HepG2 (cell line): ENCODE data around the gene GAS6. TPM values are rescaled to one million over a fixed set of nuclear protein-coding genes. Genes with fewer than 3 reads are reported as not detected.

Experiments used
- FOSL2 ChIP-seq: sonication (generic); formaldehyde crosslinking; IDR thresholded peaks from 2 replicates; pipeline ENCODE4 v1.4.0; 2020; ENCODE audit warnings: missing genetic modification reagents
- KDM2A ChIP-seq: sonication (generic); formaldehyde crosslinking; IDR thresholded peaks from 2 replicates; pipeline ENCODE4 v1.4.0; 2020; ENCODE audit warnings: low read depth, missing genetic modification reagents, borderline replicate concordance
- ZMYM3 ChIP-seq: sonication (generic); formaldehyde crosslinking; IDR thresholded peaks from 2 replicates; pipeline ENCODE4 v1.5.1; 2020; ENCODE audit warnings: mild to moderate bottlenecking, missing genetic modification reagents
- polyA plus RNA-seq, 8 experiments: library from polyadenylated mRNA; depleted of rRNA in 3 of 8; stranded (reverse) in 7 of 8; unstranded in 1 of 8; fragments of >200 nt; fragmentation: Illumina TruSeq in 4 of 8; extraction: Trizol in 4 of 8; gene quantifications; 2 replicates each; pipeline versions ENCODE4 v1.2.1 to v1.2.3, GENCODE V29; 2011 to 2016; ENCODE audit warnings: low read depth in 4 of 8, missing spikeins in 1 of 8, mixed read lengths in 1 of 8; ENCODE audit not compliant: insufficient read depth in 1 of 8
- total RNA-seq, 5 experiments: library from RNA; depleted of rRNA; stranded (reverse); fragments of >200 nt; fragmentation: Illumina TruSeq; extraction: Trizol; gene quantifications; 2 replicates each; pipeline ENCODE4 v1.2.3, GENCODE V29; 2016; ENCODE audit warnings: low read depth in 1 of 5
- TF ChIP-seq, protein P1 (sequence below): sonication (generic); formaldehyde crosslinking; IDR thresholded peaks from 2 replicates; pipeline ENCODE4 v1.4.0; 2020; ENCODE audit warnings: missing genetic modification reagents
- TF ChIP-seq, protein P2 (sequence below): sonication (generic); formaldehyde crosslinking; IDR thresholded peaks from 2 replicates; pipeline ENCODE4 v1.5.1; 2020; ENCODE audit warnings: missing genetic modification reagents, mild to moderate bottlenecking, borderline replicate concordance

Gene GAS6
- total and polyA plus RNA-seq, 2 of the 13 experiments (the other 11 are each of a cell fraction or from before 2014, with no cell fraction given), result 0.09 to 0.24 TPM

DNA sequence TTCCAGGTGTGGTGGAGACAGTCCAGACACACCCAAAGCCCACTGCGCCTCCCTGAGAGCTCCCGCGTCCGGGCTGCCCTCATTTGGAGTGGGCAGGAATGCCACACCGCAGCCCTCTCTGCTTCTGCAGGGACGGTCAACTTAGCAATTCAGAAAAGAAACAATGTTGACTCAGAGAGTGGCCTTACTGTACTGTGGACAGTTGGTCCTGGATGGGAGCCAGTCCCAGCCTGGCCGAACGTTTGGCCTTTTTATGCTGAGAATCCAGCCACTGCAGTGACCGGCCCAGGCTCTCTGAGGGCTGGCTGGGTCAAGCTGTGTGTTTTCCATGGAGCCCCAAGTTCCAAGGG, 7.2 kb downstream of the GAS6 start (continued):
- TF ChIP-seq, protein P1, sequence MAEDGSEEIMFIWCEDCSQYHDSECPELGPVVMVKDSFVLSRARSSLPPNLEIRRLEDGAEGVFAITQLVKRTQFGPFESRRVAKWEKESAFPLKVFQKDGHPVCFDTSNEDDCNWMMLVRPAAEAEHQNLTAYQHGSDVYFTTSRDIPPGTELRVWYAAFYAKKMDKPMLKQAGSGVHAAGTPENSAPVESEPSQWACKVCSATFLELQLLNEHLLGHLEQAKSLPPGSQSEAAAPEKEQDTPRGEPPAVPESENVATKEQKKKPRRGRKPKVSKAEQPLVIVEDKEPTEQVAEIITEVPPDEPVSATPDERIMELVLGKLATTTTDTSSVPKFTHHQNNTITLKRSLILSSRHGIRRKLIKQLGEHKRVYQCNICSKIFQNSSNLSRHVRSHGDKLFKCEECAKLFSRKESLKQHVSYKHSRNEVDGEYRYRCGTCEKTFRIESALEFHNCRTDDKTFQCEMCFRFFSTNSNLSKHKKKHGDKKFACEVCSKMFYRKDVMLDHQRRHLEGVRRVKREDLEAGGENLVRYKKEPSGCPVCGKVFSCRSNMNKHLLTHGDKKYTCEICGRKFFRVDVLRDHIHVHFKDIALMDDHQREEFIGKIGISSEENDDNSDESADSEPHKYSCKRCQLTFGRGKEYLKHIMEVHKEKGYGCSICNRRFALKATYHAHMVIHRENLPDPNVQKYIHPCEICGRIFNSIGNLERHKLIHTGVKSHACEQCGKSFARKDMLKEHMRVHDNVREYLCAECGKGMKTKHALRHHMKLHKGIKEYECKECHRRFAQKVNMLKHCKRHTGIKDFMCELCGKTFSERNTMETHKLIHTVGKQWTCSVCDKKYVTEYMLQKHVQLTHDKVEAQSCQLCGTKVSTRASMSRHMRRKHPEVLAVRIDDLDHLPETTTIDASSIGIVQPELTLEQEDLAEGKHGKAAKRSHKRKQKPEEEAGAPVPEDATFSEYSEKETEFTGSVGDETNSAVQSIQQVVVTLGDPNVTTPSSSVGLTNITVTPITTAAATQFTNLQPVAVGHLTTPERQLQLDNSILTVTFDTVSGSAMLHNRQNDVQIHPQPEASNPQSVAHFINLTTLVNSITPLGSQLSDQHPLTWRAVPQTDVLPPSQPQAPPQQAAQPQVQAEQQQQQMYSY (CRISPR knock-in tag), result peak; percentile 86; the same call in 1 of the 2 replicates
- TF ChIP-seq, protein P2, sequence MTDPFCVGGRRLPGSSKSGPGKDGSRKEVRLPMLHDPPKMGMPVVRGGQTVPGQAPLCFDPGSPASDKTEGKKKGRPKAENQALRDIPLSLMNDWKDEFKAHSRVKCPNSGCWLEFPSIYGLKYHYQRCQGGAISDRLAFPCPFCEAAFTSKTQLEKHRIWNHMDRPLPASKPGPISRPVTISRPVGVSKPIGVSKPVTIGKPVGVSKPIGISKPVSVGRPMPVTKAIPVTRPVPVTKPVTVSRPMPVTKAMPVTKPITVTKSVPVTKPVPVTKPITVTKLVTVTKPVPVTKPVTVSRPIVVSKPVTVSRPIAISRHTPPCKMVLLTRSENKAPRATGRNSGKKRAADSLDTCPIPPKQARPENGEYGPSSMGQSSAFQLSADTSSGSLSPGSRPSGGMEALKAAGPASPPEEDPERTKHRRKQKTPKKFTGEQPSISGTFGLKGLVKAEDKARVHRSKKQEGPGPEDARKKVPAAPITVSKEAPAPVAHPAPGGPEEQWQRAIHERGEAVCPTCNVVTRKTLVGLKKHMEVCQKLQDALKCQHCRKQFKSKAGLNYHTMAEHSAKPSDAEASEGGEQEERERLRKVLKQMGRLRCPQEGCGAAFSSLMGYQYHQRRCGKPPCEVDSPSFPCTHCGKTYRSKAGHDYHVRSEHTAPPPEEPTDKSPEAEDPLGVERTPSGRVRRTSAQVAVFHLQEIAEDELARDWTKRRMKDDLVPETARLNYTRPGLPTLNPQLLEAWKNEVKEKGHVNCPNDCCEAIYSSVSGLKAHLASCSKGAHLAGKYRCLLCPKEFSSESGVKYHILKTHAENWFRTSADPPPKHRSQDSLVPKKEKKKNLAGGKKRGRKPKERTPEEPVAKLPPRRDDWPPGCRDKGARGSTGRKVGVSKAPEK (CRISPR knock-in tag), result 0 out of 2 replicates have a peak, but pooled peaks have one; percentile 61
- TF ChIP-seq FOSL2 (peak; percentile 18; the same call in 1 of the 2 replicates), ZMYM3 (0 out of 2 replicates have a peak, but pooled peaks have one; percentile 29), KDM2A (CRISPR knock-in tag) (peak; percentile 22; the same call in 1 of the 2 replicates)
- TF ChIP-seq, all 625 proteins: peak for 15
